Mucosa of stomach (tissue), 1 donor: Measurements from ENCODE around the gene GDF2.

Experiments used
- H3K27me3 ChIP-seq: one replicate; pipeline ENCODE4 v1.7.0; 2013; ENCODE audit warnings: mild to moderate bottlenecking, low read length; ENCODE audit not compliant: control insufficient read depth, insufficient read depth
- H3K36me3 ChIP-seq: one replicate; pipeline ENCODE4 v1.7.0; 2013; ENCODE audit warnings: low read length; ENCODE audit not compliant: control insufficient read depth, insufficient read depth
- H3K4me1 ChIP-seq: one replicate; pipeline ENCODE4 v1.7.0; 2013; ENCODE audit warnings: mild to moderate bottlenecking, low read length; ENCODE audit not compliant: control insufficient read depth, insufficient read depth
- H3K4me3 ChIP-seq: one replicate; pipeline ENCODE4 v1.7.0; 2013; ENCODE audit warnings: low read length
- H3K9ac ChIP-seq: one replicate; pipeline ENCODE4 v1.7.0; 2013; ENCODE audit warnings: mild to moderate bottlenecking, low read length, moderate library complexity
- H3K9me3 ChIP-seq: one replicate; pipeline ENCODE4 v1.7.0; 2013; ENCODE audit warnings: mild to moderate bottlenecking, low read length, moderate library complexity; ENCODE audit not compliant: control insufficient read depth
- donor health status: Pancreatic carcinoma.

The GDF2 gene

GRCh38 chr10:47351899-47352815 lies 29.9 kb downstream of the GDF2 start:
- Histone ChIP-seq H3K9ac (no peak overlapping the region), H3K9me3 (no peaks in the 10 kb centered on the region), H3K4me1 (no peaks in the 10 kb centered on the region), H3K4me3 (no peak overlapping the region), H3K27me3 (no peaks in the 10 kb centered on the region), H3K36me3 (no peaks in the 10 kb centered on the region)

GRCh38 chr10:47353351-47353750 lies 31.1 kb downstream of the GDF2 start:
- Histone ChIP-seq H3K9ac (no peak overlapping the region), H3K9me3 (no peaks in the 10 kb centered on the region), H3K36me3 (no peaks in the 10 kb centered on the region), H3K27me3 (no peaks in the 10 kb centered on the region), H3K4me3 (no peak overlapping the region), H3K4me1 (no peaks in the 10 kb centered on the region)

- Histone ChIP-seq H3K4me1 (no peaks in the 10 kb centered on the region), H3K9ac (no peak overlapping the region), H3K36me3 (no peaks in the 10 kb centered on the region), H3K4me3 (no peak overlapping the region), H3K9me3 (no peaks in the 10 kb centered on the region), H3K27me3 (no peaks in the 10 kb centered on the region)
These were observed 31.9 kb downstream of the GDF2 start for GRCh38 chr10:47354165-47354564.

- Histone ChIP-seq H3K9ac (no peak overlapping the region), H3K27me3 (no peaks in the 10 kb centered on the region), H3K9me3 (no peaks in the 10 kb centered on the region), H3K4me1 (no peaks in the 10 kb centered on the region), H3K36me3 (no peaks in the 10 kb centered on the region), H3K4me3 (no peak overlapping the region)
These were observed 32.6 kb downstream of the GDF2 start for GRCh38 chr10:47354900-47355299.

- H3K9me3 ChIP-seq: no peaks in the 10 kb centered on the region
- H3K4me1 ChIP-seq: no peaks in the 10 kb centered on the region
- no peaks in the 10 kb centered on the region for H3K36me3 ChIP-seq
- H3K9ac ChIP-seq: no peak overlapping the region
- no peaks in the 10 kb centered on the region for H3K27me3 ChIP-seq
- no peak overlapping the region for H3K4me3 ChIP-seq
These were observed 34.5 kb downstream of the GDF2 start for GRCh38 chr10:47356708-47357107.

- Histone ChIP-seq H3K27me3 (no peaks in the 10 kb centered on the region), H3K9ac (no peak overlapping the region), H3K36me3 (no peaks in the 10 kb centered on the region), H3K9me3 (no peaks in the 10 kb centered on the region), H3K4me3 (no peak overlapping the region), H3K4me1 (no peaks in the 10 kb centered on the region)
These were observed 34.9 kb downstream of the GDF2 start for GRCh38 chr10:47357131-47357582.

- H3K4me3 ChIP-seq: no peak overlapping the region
These were observed 35.7 kb downstream of the GDF2 start for GRCh38 chr10:47357911-47358310.

GRCh38 chr10:47358457-47358856 lies 36.2 kb downstream of the GDF2 start:
- Histone ChIP-seq H3K27me3 (no peaks in the 10 kb centered on the region), H3K4me1 (no peaks in the 10 kb centered on the region), H3K9ac (no peak overlapping the region), H3K9me3 (no peaks in the 10 kb centered on the region), H3K4me3 (no peak overlapping the region), H3K36me3 (no peaks in the 10 kb centered on the region)

More at GRCh38 chr10:47357911-47358310, 35.7 kb downstream of the GDF2 start:
- Histone ChIP-seq H3K9ac (no peak overlapping the region), H3K4me1 (no peaks in the 10 kb centered on the region), H3K9me3 (no peaks in the 10 kb centered on the region), H3K36me3 (no peaks in the 10 kb centered on the region), H3K27me3 (no peaks in the 10 kb centered on the region)

DNA sequence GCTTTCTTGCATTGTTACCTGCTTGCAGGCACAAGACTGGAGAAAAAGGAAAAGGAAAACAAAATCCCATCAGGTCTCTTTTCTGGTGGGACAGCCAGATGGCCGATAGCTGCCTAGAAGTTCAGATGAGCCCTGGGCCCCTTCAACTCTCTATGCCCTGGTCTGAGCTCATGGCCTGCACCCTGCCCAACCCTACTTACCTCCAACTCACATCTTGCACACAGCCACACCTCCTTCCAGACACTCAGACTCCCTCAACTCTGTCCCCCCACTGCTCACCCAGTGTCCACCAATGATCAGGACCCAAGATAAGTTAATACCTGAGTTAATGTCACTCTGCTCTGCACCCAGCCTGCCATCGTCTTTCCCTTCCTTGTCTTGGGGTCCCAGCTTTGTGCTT lies 36.8 kb downstream of the GDF2 start:
- no peaks in the 10 kb centered on the region for H3K27me3 ChIP-seq
- no peaks in the 10 kb centered on the region for H3K4me1 ChIP-seq
- H3K36me3 ChIP-seq: no peaks in the 10 kb centered on the region
- H3K4me3 ChIP-seq: no peak overlapping the region
- no peak overlapping the region for H3K9ac ChIP-seq
- no peaks in the 10 kb centered on the region for H3K9me3 ChIP-seq

DNA sequence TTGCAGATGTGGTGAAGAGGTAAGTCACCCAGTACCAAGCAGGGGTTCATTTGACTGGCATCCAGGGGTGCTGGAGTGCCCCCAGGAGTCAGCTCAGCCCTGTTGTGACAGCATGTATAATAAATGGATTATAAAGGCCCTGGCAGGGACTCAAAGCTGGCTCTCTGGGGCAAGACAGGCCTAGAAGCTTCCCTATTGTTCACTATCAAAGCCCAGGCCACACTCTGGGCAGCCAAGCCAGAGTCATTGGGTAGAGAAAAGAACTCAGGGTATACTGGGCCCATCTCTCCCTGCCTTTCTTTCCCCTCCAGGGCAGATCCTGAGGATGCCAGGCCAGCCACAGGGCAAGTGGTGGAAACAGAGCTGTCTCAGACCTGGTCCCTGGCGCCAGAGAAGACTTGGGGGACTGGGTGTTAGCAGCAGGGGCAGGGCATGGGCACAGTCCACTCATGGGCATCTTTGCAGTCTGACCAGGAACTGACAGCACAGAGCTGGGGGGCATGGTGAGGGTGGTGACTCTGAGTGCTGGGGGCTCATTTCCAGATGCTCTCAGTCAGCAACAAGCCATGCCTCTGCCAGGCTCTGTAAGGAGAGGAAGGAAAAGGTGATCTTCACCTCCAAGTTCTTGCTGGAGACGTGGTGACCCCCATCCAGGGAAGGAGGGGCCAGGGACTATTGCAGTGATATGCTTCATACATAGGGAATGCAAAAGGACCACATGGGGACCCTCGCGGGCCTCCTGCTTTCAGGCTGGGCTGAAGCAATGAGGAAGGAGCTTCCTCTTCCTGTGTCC lies 37.6 kb downstream of the GDF2 start:
- Histone ChIP-seq H3K27me3 (no peaks in the 10 kb centered on the region), H3K9ac (no peak overlapping the region), H3K9me3 (no peaks in the 10 kb centered on the region), H3K4me3 (no peak overlapping the region), H3K4me1 (no peaks in the 10 kb centered on the region), H3K36me3 (no peaks in the 10 kb centered on the region)

- Histone ChIP-seq H3K4me3 (no peak overlapping the region), H3K4me1 (no peaks in the 10 kb centered on the region)
These were observed 38.3 kb downstream of the GDF2 start for GRCh38 chr10:47360419-47361040.

GRCh38 chr10:47361293-47361692 lies 39.0 kb downstream of the GDF2 start:
- Histone ChIP-seq H3K4me3 (no peak overlapping the region), H3K4me1 (no peaks in the 10 kb centered on the region), H3K36me3 (no peaks in the 10 kb centered on the region), H3K9me3 (no peaks in the 10 kb centered on the region), H3K27me3 (no peaks in the 10 kb centered on the region), H3K9ac (no peak overlapping the region)

More at GRCh38 chr10:47360419-47361040, 38.3 kb downstream of the GDF2 start:
- H3K9ac ChIP-seq: no peak overlapping the region
- no peaks in the 10 kb centered on the region for H3K9me3 ChIP-seq
- no peaks in the 10 kb centered on the region for H3K36me3 ChIP-seq
- no peaks in the 10 kb centered on the region for H3K27me3 ChIP-seq
